ENCODE measurements around the gene S100A2.
A peak's percentile ranks its signal among the peaks of the same experiment; 100 is the strongest.
"Not testable (repeated sequence)": the region's sequence is repeated elsewhere in the genome, so short reads cannot be mapped to it uniquely, and the experiment has no call there.

S100A2 gene

DNA sequence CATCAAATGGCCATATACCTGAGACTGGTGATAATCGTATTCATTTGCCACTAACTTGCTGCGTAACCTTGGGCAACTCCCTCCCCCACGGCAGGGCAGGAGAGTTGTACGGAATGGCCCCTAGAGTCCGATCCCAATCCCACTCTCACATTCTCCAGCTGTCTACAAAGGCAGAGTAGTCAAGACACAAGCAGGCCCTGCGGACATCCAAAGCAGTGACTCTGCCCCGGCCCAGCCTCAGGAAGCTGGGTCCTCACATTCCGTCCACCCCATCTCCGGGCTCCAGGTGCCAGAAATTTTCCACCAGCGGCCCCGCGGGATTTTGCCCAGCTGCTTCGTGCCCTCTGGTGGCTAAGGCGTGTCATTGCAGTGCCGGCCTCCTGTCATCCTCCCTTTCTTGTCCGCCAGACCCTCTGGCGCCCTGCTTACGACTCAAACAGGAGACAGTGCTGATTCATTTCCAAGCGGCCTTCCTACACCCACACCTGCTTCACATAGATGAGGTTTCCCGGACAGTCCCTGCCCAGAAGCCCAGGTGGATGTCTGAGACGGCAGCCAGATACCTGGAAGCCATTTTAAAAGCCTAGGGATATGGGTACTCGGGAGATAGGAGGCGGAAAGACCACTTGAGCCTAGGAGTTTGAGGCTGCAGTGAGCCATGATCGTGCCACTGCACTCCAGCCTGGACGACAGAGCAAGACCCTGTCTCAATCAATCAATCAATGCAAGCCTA, 2.9 kb upstream of the S100A2 start:
- POLR2A ChIA-PET = interaction anchor here (0.7 to 1.5 kb wide), 3 partner anchors 33 to 65 kb away, joined by 4 to 6 read pairs (median 6); partner anchors contain the start of genes CHTOP and S100A6
- peak overlapping the region in 5 of 7 experiments; percentile 8 to 58 (median 19) for H3K4me3 ChIP-seq (ENCODE audit: control insufficient read depth in 1 of 7, extremely low read depth in 1 of 7, insufficient read depth in 4 of 7, low read depth in 2 of 7, low read length in 6 of 7)
- H3K4me1 ChIP-seq (ENCODE audit: control extremely low read depth in 1 of 4, control insufficient read depth in 4 of 4, insufficient read depth in 4 of 4, low read length in 3 of 4) = peaks cover 9 to 68% (median 43%) of the 10 kb centered on the region in 4 experiments

DNA sequence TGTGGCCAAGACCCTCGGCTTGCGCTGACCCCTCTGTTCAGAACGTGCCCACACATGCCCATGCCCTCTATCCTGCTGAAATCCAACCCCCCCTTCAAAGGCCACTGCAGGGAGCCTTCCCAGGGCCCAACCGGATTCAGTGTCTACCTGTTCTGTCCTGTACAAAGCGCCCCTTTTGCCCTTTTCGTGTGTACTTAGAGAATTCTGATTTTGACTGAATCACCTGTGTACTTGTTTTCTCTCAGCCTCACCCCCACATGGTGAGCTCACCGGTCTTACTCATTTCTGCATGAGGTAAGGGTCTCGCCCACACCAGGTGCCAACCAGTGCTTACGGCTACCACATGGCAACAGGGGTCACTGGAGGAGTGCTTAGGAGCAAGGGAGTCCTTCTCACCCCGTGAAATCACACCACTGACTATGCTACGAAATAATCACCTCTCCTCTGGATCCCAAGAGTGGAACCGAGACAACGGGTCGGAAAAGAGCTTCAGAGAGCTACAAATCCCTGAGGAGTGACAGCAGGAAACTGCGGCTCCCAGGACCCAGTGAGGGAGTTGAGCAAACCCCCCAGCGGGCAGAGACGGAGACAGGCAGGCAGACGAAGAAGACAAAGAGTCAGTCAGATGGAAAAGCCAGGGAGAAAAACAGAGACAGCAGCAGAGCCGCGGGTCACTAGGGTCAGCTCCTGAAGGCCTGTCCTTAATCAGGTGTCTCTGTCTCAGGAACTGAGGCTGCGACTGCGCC, 2.1 kb upstream of the S100A2 start:
- POLR2A ChIA-PET = interaction anchor here (0.7 to 1.5 kb wide), 3 partner anchors 32 to 66 kb away, joined by 4 to 6 read pairs (median 6); partner anchors contain the start of genes CHTOP and S100A6
- no peak overlapping the region for H3K27ac ChIP-seq (ENCODE audit: insufficient read depth in 1 of 2, low read depth in 1 of 2, low read length in 2 of 2, poor library complexity in 1 of 2, severe bottlenecking in 2 of 2)

More for the DNA sequence above, 2.9 kb upstream of the S100A2 start:
- CTCF ChIA-PET = interaction anchor here (0.7 to 7.5 kb wide), 26 partner anchors 9 to 220 kb away, joined by 3 to 262 read pairs (median 6); partner anchors contain the start of genes PGLYRP4, S100A1, S100A13 and S100A14
- peak; percentile 81 to 87 (median 87) for DNase-seq
- 22% methylated on average over 23 of the region's 25 CpGs for WGBS (ENCODE audit: insufficient coverage)
- no peaks in the 10 kb centered on the region for H3K9me3 ChIP-seq (ENCODE audit: control extremely low read depth in 1 of 5, control insufficient read depth in 4 of 5, insufficient read depth in 2 of 5, low read depth in 1 of 5, low read length in 4 of 5)
- H3K27ac ChIP-seq (ENCODE audit: insufficient read depth in 1 of 2, low read depth in 1 of 2, low read length in 2 of 2, poor library complexity in 1 of 2, severe bottlenecking in 2 of 2) = no peak overlapping the region
- H3K36me3 ChIP-seq (ENCODE audit: control insufficient read depth in 4 of 4, insufficient read depth in 4 of 4, low read length in 3 of 4) = no peaks in the 10 kb centered on the region
- H3K27me3 ChIP-seq (replicated peaks in 2 of 5; ENCODE audit: control insufficient read depth in 4 of 5, insufficient read depth in 5 of 5, low read length in 4 of 5) = no peaks in the 10 kb centered on the region

DNA sequence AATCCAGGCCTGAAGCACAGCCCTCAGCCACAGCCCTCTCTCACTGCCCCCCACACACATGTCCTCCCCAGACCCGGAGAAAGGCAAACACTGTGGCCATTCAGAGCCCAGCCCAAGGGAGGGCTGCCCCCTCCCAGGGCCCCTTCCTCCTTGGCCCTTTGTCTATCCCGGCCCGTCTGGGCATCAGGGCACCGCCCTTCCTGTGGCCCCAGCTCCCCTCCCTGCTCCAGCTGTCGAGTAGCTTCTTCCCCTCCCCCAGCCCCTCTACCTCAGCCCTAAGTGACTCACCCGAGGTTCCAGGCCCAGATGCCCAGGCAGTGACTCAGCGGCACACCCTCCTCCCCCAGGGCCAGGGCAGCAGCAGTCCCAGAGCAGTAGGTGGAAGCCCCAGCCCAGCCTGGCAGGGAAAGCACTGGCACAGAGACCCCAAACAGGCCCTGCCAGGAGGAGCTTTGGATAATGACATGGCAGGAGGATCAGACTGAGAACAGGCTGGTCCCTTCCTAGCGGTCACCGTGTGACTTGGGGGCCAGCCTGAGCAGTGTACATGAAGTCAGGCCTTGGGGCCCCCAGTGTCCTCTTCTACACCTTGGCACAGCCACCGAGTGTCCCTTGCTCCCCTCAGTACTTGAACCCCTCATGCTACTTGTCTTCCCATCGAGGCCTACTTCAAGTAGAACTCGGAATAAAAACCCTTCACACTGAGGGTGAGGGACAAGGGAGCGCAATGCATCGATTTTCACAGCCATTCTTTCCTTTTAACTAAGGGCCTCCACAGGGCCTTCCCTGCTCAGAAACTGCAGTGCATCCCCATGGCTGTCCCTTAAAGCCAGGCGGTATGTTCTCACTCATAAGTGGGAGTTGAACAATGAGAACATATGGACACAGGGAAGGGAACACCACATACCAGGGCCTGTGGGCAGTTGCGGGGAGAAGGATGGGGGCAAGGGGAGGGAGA, 1.0 kb upstream of the S100A2 start:
- H3K9me3 ChIP-seq (ENCODE audit: control extremely low read depth in 1 of 5, control insufficient read depth in 4 of 5, insufficient read depth in 2 of 5, low read depth in 1 of 5, low read length in 4 of 5) = no peaks in the 10 kb centered on the region
- peak overlapping the region; percentile 47 to 80 for H3K27ac ChIP-seq (ENCODE audit: insufficient read depth in 1 of 2, low read depth in 1 of 2, low read length in 2 of 2, poor library complexity in 1 of 2, severe bottlenecking in 2 of 2)
- peak overlapping the region in 4 of 7 experiments; percentile 16 to 57 (median 30) for H3K4me3 ChIP-seq (ENCODE audit: control insufficient read depth in 1 of 7, extremely low read depth in 1 of 7, insufficient read depth in 4 of 7, low read depth in 2 of 7, low read length in 6 of 7)
- peak; percentile 92 to 98 (median 98) for DNase-seq
- H3K4me1 ChIP-seq (ENCODE audit: control extremely low read depth in 1 of 4, control insufficient read depth in 4 of 4, insufficient read depth in 4 of 4, low read length in 3 of 4) = peaks cover 3 to 53% (median 33%) of the 10 kb centered on the region in 4 experiments
- CTCF ChIA-PET = interaction anchor here (0.6 to 11.1 kb wide), 10 partner anchors 13 to 67 kb away, joined by 3 to 116 read pairs (median 4); partner anchors contain the start of genes CHTOP, S100A13, S100A5 and S100A6
- POLR2A ChIA-PET = interaction anchor here (0.6 to 2.0 kb wide), 4 partner anchors 21 to 43 kb away, joined by 4 to 15 read pairs (median 8); partner anchors contain the start of genes S100A4 and S100A6
- WGBS (ENCODE audit: insufficient coverage) = 57% methylated on average over 10 of the region's 16 CpGs
- H3K27me3 ChIP-seq (replicated peaks in 2 of 5; ENCODE audit: control insufficient read depth in 4 of 5, insufficient read depth in 5 of 5, low read length in 4 of 5) = no peaks in the 10 kb centered on the region
- H3K36me3 ChIP-seq (ENCODE audit: control insufficient read depth in 4 of 4, insufficient read depth in 4 of 4, low read length in 3 of 4) = no peaks in the 10 kb centered on the region

More for the DNA sequence above, 2.1 kb upstream of the S100A2 start:
- H3K27me3 ChIP-seq (replicated peaks in 2 of 5; ENCODE audit: control insufficient read depth in 4 of 5, insufficient read depth in 5 of 5, low read length in 4 of 5) = no peaks in the 10 kb centered on the region
- CTCF ChIA-PET = interaction anchor here (0.7 to 7.5 kb wide), 26 partner anchors 8 to 395 kb away, joined by 3 to 262 read pairs (median 5); partner anchors contain the start of genes PGLYRP4, S100A1, S100A13 and S100A14
- H3K4me3 ChIP-seq (ENCODE audit: control insufficient read depth in 1 of 7, extremely low read depth in 1 of 7, insufficient read depth in 4 of 7, low read depth in 2 of 7, low read length in 6 of 7) = no peak overlapping the region
- peaks cover 5 to 64% (median 35%) of the 10 kb centered on the region in 4 experiments for H3K4me1 ChIP-seq (ENCODE audit: control extremely low read depth in 1 of 4, control insufficient read depth in 4 of 4, insufficient read depth in 4 of 4, low read length in 3 of 4)
- H3K36me3 ChIP-seq (ENCODE audit: control insufficient read depth in 4 of 4, insufficient read depth in 4 of 4, low read length in 3 of 4) = no peaks in the 10 kb centered on the region
- 95% methylated on average over 17 of the region's 22 CpGs for WGBS (ENCODE audit: insufficient coverage)
- DNase-seq = no peak
- H3K9me3 ChIP-seq (ENCODE audit: control extremely low read depth in 1 of 5, control insufficient read depth in 4 of 5, insufficient read depth in 2 of 5, low read depth in 1 of 5, low read length in 4 of 5) = no peaks in the 10 kb centered on the region

DNA sequence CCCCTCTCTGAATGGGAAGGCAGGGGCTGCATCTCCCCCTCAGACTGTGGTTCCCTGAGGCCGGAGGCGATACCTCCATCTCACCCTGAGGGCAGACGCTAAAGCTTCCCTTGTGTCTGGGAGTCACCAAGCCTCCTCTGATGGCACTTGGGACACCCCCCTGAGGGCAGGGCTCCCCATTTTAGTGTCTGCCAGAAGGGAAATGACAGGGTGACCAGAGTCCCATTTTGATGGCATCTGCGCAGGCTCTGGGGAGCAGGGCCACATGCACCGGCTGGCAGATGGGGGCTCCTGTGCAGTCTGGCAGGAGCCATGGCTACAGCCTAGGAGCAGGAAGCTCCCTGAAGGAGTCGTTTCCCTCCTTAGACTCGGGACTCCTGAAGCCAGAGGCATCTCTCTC, 1.7 kb downstream of the S100A2 start:
- no peak overlapping the region for H3K4me3 ChIP-seq (ENCODE audit: control insufficient read depth in 1 of 7, extremely low read depth in 1 of 7, insufficient read depth in 4 of 7, low read depth in 2 of 7, low read length in 6 of 7)
- no peak overlapping the region for H3K27ac ChIP-seq (ENCODE audit: insufficient read depth in 1 of 2, low read depth in 1 of 2, low read length in 2 of 2, poor library complexity in 1 of 2, severe bottlenecking in 2 of 2)
- H3K9me3 ChIP-seq (ENCODE audit: control extremely low read depth in 1 of 5, control insufficient read depth in 4 of 5, insufficient read depth in 2 of 5, low read depth in 1 of 5, low read length in 4 of 5) = no peaks in the 10 kb centered on the region
- no peaks in the 10 kb centered on the region for H3K36me3 ChIP-seq (ENCODE audit: control insufficient read depth in 4 of 4, insufficient read depth in 4 of 4, low read length in 3 of 4)
- POLR2A ChIA-PET = interaction anchor here (0.7 kb wide), 1 partner anchor 38 kb away, joined by 3 read pairs; no protein-coding TSS in a partner anchor
- CTCF ChIA-PET = interaction anchor here (0.7 to 11.1 kb wide), 5 partner anchors 9 to 43 kb away, joined by 3 to 116 read pairs (median 4); partner anchors contain the start of gene S100A6
- DNase-seq = no peak
- H3K4me1 ChIP-seq (ENCODE audit: control extremely low read depth in 1 of 4, control insufficient read depth in 4 of 4, insufficient read depth in 4 of 4, low read length in 3 of 4) = peaks cover 3 to 53% (median 33%) of the 10 kb centered on the region in 4 experiments
- 100% methylated on average over 4 of the region's 7 CpGs for WGBS (ENCODE audit: insufficient coverage)
- no peaks in the 10 kb centered on the region for H3K27me3 ChIP-seq (replicated peaks in 2 of 5; ENCODE audit: control insufficient read depth in 4 of 5, insufficient read depth in 5 of 5, low read length in 4 of 5)

DNA sequence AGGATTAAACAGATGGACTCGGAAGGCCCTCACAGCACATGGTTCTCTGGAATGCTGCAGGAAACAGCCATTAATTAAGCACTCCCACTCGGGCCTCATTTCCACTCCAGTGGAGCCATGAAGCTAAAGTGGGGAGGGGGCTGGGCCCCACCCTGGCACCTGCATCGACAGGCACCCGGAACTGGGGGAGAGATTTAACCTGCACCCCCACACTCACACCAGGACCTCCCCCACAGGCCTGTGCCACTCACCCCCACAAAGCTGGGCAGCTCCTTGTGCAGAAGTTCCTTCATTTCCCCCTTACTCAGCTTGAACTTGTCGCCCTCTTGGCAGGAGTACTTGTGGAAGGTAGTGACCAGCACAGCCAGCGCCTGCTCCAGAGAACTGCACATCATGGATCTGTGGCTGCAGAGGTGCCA, 2.2 kb downstream of the S100A2 start:
- POLR2A ChIA-PET = no interaction called here
- 93% methylated on average over 4 of the region's 6 CpGs for WGBS (ENCODE audit: insufficient coverage)

DNA sequence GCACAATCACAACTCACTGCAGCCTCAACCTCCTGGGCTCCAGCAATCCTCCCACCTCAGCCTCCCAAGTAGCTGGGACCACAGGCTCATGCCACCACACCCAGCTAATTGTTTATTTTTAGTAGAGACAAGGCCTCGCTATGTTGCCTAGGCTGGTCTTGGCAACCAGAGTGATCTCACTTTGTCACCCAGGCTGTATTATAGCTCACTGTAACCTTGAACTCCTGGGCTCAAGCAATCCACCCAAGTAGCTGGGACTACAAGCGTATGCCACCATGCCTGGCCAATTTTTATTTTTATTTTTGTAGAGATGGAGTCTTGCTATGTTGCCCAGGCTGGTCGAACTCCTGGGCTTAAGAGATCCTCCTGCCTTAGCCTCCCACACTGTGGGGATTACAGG, 3.6 kb downstream of the S100A2 start:
- ChIA-PET CTCF (interaction anchor here (1.0 to 11.1 kb wide), 5 partner anchors 8 to 52 kb away, joined by 3 to 116 read pairs (median 8); partner anchors contain the start of gene S100A6), POLR2A (interaction anchor here (0.6 kb wide), 1 partner anchor 26 kb away, joined by 4 read pairs; the partner anchor contains the start of gene S100A6)
- H3K4me1 ChIP-seq (ENCODE audit: control extremely low read depth in 1 of 4, control insufficient read depth in 4 of 4, insufficient read depth in 4 of 4, low read length in 3 of 4) = peaks cover 2 to 33% (median 18%) of the 10 kb centered on the region in 4 experiments
- not testable (repeated sequence) for H3K27me3 ChIP-seq (replicated peaks in 2 of 5; ENCODE audit: control insufficient read depth in 4 of 5, insufficient read depth in 5 of 5, low read length in 4 of 5); H3K9me3 ChIP-seq (ENCODE audit: control extremely low read depth in 1 of 5, control insufficient read depth in 4 of 5, insufficient read depth in 2 of 5, low read depth in 1 of 5, low read length in 4 of 5); H3K36me3 ChIP-seq (ENCODE audit: control insufficient read depth in 4 of 4, insufficient read depth in 4 of 4, low read length in 3 of 4); DNase-seq; H3K4me3 ChIP-seq (ENCODE audit: control insufficient read depth in 1 of 7, extremely low read depth in 1 of 7, insufficient read depth in 4 of 7, low read depth in 2 of 7, low read length in 6 of 7); H3K27ac ChIP-seq (ENCODE audit: insufficient read depth in 1 of 2, low read depth in 1 of 2, low read length in 2 of 2, poor library complexity in 1 of 2, severe bottlenecking in 2 of 2)
- 100% methylated on average over 1 of the region's 3 CpGs for WGBS (ENCODE audit: insufficient coverage)

More for the DNA sequence above, 2.2 kb downstream of the S100A2 start:
- H3K27me3 ChIP-seq (replicated peaks in 2 of 5; ENCODE audit: control insufficient read depth in 4 of 5, insufficient read depth in 5 of 5, low read length in 4 of 5) = no peaks in the 10 kb centered on the region
- H3K4me3 ChIP-seq (ENCODE audit: control insufficient read depth in 1 of 7, extremely low read depth in 1 of 7, insufficient read depth in 4 of 7, low read depth in 2 of 7, low read length in 6 of 7) = no peak overlapping the region
- DNase-seq = no peak
- H3K9me3 ChIP-seq (ENCODE audit: control extremely low read depth in 1 of 5, control insufficient read depth in 4 of 5, insufficient read depth in 2 of 5, low read depth in 1 of 5, low read length in 4 of 5) = no peaks in the 10 kb centered on the region
- peaks cover 3 to 48% (median 29%) of the 10 kb centered on the region in 4 experiments for H3K4me1 ChIP-seq (ENCODE audit: control extremely low read depth in 1 of 4, control insufficient read depth in 4 of 4, insufficient read depth in 4 of 4, low read length in 3 of 4)
- CTCF ChIA-PET = interaction anchor here (0.7 to 11.1 kb wide), 6 partner anchors 9 to 43 kb away, joined by 3 to 116 read pairs (median 4); partner anchors contain the start of gene S100A6
- no peak overlapping the region for H3K27ac ChIP-seq (ENCODE audit: insufficient read depth in 1 of 2, low read depth in 1 of 2, low read length in 2 of 2, poor library complexity in 1 of 2, severe bottlenecking in 2 of 2)
- no peaks in the 10 kb centered on the region for H3K36me3 ChIP-seq (ENCODE audit: control insufficient read depth in 4 of 4, insufficient read depth in 4 of 4, low read length in 3 of 4)
